HG02763 (cell line): ENCODE results near the gene SLC17A4.

Source experiments
- ATAC-seq: cut with Tn5 transposase; IDR thresholded peaks from one replicate; pipeline ENCODE4 v1.9.1; 2021; ENCODE audit warnings: mild to moderate bottlenecking, moderate library complexity; ENCODE audit not compliant: unreplicated experiment

The SLC17A4 gene

DNA sequence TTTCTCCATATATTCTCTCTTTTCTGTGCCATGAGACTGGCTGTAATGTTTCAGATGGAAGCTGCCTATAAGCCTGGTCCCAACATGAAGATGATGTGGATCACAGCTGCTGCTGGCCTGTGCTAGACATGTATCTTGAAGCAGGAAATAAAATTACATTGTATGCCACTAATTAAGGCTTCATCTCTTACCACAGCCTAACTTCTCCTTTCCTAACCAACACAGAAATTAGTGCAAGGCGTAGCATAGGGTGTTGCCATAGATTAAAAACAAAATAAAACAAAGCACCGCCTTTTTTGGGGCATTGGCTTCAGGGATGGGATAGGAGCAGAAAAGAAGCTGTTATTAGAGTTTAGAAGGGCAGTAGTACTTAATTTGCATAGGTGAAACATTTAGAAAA, 4.7 kb upstream of the SLC17A4 start:
- ATAC-seq, result no peak

DNA sequence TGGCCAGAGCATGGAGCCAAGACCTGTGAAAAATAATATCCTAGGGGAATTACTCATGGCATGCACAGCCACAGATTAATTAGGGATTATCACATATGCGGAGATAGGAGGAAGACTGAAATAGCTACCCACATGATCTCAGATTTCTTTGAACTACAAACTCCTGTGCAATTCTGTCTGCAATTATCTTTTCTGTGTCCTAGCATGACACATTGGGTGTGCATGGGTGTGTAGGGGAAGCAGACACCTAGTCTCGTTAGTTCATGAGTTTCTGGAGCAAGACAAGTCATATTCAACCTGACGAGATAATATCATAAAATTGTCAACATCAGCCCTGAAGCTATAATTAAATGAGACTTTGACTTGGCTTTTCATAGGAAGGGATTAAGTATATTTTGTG, 3.6 kb upstream of the SLC17A4 start:
- ATAC-seq, result no peak

DNA sequence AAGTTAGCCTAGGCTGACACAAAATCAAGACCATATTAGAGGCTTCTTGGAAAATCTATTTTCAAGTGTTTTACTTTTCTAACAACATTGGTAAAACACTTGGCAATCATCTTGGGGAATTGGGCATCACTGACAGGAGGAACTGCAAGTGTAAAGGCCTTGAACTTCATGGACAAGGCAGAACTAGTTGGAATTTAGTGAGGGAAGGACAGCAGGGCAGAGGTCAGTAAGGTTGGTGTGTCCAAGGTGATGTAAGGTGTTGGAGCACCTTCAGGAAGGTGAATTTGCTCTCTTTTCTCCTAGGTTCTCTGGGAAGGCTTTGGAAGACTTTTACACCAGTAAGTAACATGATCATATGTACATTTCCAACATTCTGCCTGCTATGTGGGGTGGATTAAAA, 1.5 kb upstream of the SLC17A4 start:
- no peak for ATAC-seq

- no peak for ATAC-seq
Observed at GRCh38 chr6:25755483-25755882, 941 bp downstream of the SLC17A4 start.

DNA sequence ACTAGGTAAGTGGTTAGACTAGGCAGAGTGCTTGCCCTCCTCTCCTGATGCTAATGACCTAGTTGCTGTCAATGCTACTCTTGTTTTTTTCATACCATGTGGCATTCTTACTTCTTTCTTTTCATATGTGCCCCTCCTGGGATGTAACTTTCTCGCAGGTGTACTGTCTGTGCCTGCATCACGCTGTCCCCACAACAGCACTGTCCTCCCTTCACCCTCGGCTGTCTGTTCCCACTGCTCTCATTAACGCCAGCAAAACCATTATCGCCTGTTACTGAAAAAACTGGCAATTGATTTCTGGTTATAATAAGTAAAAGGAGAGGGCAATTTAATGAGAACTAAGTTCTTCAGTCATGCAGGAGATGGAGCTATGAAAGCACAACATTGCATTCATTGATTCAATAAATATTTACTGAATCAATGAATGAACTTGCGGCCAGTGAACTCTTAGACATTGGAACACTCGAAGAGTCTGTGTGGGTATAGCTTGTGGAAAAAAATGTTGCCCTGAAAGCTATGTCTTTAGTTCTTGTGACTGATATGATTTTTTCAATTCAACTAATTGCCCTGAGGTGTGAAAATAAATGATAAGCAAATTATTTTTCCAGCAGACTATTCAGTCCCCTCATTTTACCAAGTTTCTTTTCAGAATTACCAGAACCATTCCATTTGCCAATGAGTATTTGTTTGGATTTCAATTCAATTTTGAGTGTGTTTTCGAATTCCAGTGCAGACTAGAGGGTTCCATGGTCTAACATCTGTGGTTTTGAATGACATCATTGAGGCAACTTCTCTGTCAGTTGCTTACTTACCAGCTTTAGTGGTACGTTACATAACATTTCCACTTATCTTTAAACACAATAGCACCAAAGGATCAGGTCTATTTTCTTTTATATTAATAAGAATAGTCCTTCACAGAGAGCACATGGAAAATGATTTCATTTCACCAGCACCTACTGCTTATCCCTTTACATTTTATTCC, 2.1 kb downstream of the SLC17A4 start:
- ATAC-seq, result no peak

DNA sequence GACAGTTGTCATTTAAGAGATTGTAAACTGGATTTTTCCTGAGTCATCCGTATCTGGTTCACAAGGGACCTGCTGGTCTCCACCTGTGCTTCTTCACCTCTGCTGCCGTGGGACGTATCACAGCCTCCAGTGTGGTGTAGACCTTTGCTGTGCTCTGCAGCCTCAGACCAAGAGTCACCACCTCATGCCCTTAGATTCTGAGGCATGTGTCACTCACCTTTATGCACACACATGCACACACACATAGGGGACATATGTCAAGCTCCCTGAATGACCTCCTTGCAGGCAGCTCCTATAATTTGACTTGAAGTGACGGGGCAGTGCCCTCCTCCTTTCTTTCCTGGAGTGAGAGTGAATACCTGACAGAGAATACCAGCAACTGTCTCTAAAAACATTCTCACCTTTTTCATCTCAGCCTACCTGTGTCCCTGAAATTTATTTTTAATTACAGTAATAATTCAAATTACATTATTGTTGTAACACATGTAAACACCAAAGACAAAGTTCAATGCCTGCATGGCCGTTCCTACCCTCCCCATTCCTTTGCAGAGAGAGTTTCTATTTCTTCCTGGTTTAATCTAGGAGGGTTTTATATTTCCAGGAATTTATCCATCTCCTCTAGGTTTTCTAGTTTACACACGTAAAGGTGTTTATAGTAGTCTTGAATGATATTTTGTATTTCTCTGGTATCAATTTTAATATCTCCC, 3.5 kb downstream of the SLC17A4 start:
- ATAC-seq, result no peak

- no peak for ATAC-seq
Observed at GRCh38 chr6:25764611-25765010, 10.1 kb downstream of the SLC17A4 start.

- no peak for ATAC-seq
Observed at GRCh38 chr6:25768566-25768965, 14.0 kb downstream of the SLC17A4 start.

DNA sequence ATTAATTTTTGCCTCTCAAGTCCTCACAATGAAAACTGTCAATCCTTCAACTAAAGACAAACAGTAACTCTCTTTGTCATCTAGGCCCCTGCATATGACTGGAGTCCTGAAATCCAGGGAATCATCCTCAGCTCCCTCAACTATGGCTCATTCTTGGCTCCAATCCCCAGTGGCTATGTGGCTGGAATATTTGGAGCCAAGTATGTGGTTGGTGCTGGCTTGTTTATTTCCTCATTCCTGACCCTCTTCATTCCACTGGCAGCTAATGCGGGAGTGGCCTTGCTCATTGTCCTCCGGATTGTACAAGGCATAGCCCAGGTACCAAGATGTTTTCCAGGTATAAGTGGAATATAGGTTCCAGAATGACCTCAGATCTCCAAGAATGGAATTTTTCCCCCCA, 15.4 kb downstream of the SLC17A4 start:
- ATAC-seq, result no peak

- no peak for ATAC-seq
Observed at GRCh38 chr6:25774120-25774715, 19.7 kb downstream of the SLC17A4 start.

DNA sequence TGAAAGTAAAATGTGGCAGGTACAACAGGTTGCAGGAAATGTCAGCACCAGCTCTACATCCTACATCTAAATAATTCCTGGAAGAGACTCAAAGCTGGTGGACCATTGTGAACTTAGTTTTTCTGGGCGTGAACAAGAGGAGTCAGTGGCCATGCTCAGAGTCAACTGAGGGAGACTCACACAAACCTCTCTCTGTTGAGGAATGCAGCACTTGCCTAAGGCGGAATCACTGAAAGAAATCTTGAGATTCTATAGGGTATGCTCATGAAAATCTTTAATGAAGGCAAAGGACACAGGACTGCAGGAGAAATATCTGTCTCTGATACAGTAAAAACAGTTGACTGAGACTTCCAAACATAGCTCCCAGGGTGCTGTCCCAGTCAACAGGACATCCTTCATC, 22.5 kb downstream of the SLC17A4 start:
- ATAC-seq, result no peak

DNA sequence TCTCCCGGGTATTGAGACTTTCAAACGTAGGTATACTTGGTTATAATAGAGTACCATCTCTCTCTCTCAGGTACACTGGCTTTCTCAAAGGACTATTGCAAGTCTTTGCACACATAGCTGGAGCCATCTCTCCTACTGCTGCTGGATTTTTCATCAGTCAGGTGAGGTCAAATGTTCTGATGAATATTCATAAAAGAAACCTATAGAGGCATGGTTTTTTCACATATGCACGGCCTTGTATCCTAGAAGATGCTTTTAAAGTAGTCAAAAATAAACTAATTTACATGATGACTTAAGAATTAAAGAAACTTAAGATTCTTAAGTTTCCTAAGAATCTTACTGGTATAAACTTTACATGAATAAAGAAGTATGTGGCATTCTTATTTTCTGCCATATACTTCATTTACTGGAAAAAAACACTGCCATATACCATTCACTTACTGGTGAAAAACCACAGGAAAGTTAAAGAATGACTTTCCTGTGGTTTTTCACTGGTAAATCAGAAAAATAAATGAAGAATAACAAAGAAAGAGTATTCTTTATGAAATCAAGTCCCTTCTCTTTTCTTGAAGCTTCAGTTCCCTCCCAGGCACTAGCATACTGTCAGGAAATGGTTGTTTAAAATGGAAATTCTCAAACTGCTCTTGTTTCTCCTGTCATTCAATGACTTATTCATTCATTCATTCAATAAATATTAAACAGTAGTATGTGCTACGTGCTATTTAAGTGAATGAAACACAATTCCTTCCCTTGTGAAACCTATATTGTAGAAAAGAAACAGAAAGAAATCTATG, 23.5 kb downstream of the SLC17A4 start:
- no peak for ATAC-seq

- no peak for ATAC-seq
Observed at GRCh38 chr6:25781134-25781533, 26.6 kb downstream of the SLC17A4 start.

- no peak for ATAC-seq
Observed at GRCh38 chr6:25787428-25787827, 32.9 kb downstream of the SLC17A4 start.

DNA sequence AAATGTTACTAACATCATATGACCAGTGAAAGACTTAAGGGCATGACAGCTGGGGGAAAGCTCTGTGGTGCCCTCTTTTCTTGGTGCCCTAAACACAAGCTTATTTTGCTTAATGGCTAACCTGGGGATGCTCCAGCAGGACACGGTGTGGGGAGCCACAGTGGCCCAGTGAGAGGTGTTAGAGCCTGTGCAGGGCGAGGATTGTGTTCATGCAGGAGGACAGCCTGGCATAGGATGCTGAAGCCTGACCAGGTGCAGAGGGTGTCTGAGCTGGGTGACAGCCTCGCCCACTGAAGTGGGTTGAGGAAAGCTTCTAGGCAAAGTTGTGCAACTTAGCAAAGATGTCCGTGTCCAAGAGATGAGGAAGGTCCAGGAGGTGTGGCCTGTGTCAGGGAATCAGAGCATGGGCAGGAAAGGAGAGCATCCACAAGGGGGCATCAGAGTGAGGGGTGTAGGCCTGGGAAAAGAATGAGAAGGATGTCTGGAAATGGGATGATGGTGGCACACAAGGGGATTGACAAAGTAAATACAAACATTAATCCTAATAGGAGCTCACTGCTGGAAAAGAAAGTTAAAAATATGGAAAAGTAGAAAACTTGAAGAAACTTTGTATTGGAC, 33.9 kb downstream of the SLC17A4 start:
- ATAC-seq, result no peak

GRCh38 chr6:25789475-25789874, 34.9 kb downstream of the SLC17A4 start:
- ATAC-seq, result no peak

DNA sequence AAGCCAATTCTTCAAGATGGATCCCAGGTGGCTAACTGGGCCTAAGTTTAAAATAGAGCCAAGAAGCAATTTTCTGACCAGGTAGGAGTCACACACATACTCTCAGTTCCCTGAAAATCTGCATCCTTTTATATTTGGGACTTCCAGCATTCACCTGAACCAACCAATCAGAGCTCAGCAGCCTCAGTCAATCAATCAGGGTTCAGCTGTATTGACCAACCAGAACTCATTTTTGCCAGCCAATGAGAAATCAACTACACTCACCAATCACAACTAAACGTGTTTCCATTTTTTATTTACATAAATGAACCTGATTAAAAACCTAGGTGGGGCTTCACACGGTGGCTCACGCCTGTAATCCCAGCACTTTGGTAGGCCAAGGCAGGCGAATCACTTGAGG, 37.5 kb downstream of the SLC17A4 start:
- ATAC-seq, result no peak

DNA sequence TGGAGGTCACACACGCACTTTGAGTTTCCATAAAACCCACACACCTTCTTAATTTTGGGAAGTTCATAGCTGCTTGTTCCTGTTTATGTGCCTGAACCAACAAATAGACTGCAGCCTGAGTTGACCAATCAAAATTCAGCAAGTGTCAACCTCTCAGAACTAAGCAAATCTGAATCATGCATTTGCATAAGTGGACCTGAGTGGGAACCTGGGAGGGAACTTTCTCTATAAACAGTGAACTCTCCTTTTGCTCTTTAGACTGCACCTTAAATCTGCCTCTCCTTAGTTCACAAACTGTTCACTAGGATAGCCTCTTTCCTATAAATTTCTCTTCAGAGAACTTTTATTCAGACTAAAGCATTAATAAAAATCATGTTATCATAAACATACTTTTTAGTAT, 39.4 kb downstream of the SLC17A4 start:
- ATAC-seq, result no peak

DNA sequence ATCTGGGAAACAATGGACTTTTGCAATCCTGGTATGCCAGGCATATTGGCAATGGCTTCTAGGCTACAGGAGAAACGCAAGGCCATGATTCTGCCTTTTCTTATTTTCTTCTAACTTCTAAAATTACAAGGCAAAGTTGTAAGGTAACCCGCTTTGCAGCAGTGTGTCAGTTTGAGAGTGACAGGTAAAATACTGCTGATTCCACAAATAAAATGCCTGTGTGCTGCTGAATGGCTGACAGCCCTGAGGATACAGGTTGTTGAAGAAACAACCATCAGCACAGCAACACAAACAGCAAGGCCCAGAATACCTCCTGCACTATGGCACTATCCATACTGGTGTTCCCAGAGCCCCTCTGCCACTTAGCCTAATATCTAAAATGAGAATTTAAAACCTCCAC, 40.2 kb downstream of the SLC17A4 start:
- ATAC-seq, result no peak

DNA sequence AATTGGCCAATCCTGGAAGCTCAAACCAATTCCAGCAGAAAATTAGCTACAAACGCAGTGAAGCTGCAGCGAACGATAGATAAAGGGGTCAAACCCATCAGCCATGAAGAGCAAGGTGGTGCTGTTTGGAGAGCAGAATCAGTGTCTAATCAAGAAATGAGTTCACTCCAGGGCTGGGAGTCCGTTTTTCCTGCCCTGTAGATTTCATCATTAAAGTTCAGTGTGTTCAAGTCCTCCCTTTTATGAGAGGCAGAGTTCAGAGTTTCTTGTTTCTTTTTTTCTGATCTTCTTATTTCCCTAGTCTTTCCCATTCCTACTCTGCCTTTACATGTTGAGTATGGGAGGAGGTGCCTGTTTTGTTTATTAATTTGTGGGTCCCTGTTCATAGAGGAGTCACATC, 46.9 kb downstream of the SLC17A4 start:
- no peak for ATAC-seq

DNA sequence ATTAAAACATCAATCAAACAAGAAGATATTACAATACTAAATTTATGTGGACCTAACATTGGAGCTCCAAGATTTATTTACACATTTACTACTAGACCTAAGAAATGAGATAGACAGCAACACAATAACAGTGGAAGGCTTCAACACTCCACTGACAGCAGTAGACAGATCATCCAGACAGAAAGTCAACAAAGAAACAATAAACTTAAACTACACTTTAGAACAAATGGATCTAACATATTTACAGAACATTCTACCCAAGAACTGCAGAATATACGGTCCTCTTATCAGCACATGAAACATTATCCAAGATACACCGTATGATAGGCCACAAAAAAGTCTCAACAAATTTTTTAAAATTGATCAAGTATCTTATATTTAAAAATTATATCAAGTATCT, 50.3 kb downstream of the SLC17A4 start:
- ATAC-seq, result no peak
